Umbilical cord (tissue), 2 donors: ENCODE measurements around the gene C10orf90. TPM values are rescaled to one million over a fixed set of nuclear protein-coding genes. Genes with fewer than 3 reads are reported as not detected.
A peak's percentile ranks its signal among the peaks of the same experiment; 100 is the strongest.

ENCODE experiments used
- DNase-seq: peaks from one replicate; pipeline ENCODE4 v3.0.0-alpha.2; 2015; ENCODE audit warnings: low spot score
- total RNA-seq: library from RNA; depleted of rRNA; stranded (reverse); fragments of >200 nt; gene quantifications from one replicate; pipeline ENCODE4 v1.2.3, GENCODE V29; 2014; ENCODE audit warnings: low replicate concordance; ENCODE audit not compliant: insufficient read depth

Gene C10orf90
- total RNA-seq, 1 donor from 2014 or later = 3.6 TPM

- DNase-seq = no peak
These were observed 121.1 kb downstream of the C10orf90 start for GRCh38 chr10:126549344-126549743.

GRCh38 chr10:126544565-126544964 lies 125.9 kb downstream of the C10orf90 start:
- DNase-seq = no peak

- DNase-seq = no peak
These were observed 131.9 kb downstream of the C10orf90 start for GRCh38 chr10:126538439-126539135.

- no peak for DNase-seq
These were observed 133.8 kb downstream of the C10orf90 start for GRCh38 chr10:126536656-126537055.

GRCh38 chr10:126536148-126536547 lies 134.3 kb downstream of the C10orf90 start:
- DNase-seq = peak; percentile 23

DNA sequence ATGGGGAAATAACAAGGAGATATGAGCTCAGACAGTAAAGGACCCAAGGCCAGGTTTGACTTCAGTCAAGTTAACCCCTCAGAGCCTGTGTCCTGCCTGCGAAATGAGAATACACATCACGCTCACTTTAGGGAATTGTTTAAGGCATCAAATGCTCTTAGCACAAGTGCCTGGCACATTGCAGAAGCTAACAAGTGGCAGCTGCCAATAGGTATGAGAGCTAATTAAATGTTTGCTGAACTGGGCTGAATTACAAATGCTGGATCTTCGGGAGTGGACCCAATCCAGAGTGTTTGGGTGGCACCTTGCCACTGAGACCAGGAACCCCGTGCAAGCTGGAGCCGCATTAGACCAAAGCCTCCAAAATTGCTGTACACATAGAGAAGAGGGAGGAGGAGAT lies 136.8 kb downstream of the C10orf90 start:
- no peak for DNase-seq

DNA sequence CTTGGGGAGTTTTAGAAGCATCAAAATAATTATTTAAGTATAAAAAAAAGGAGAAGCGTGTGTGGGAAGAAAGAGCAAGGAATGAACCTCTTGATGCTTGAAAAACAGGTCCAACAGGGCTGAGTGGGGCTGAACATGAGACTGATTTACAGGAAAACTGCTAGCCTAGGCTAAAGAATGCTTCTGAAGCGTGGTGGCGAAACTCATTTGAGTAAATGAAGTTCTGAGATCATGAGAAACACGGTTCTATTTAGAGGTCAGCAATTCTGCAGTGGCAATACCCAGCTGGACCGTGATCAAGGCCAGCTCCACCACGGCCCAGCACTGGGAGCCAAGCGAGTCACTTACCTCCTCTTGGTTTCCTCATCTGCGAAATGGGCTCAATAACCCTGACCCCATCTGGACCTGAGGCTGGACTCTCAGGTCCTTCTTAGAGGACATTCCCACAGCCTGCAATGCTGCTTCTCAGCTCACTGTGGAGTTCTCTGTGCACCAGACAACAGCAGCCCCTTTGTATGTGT lies 142.1 kb downstream of the C10orf90 start:
- no peak for DNase-seq

GRCh38 chr10:126527645-126528314 lies 142.7 kb downstream of the C10orf90 start:
- no peak for DNase-seq

- no peak for DNase-seq
These were observed 145.2 kb downstream of the C10orf90 start for GRCh38 chr10:126525326-126525725.

DNA sequence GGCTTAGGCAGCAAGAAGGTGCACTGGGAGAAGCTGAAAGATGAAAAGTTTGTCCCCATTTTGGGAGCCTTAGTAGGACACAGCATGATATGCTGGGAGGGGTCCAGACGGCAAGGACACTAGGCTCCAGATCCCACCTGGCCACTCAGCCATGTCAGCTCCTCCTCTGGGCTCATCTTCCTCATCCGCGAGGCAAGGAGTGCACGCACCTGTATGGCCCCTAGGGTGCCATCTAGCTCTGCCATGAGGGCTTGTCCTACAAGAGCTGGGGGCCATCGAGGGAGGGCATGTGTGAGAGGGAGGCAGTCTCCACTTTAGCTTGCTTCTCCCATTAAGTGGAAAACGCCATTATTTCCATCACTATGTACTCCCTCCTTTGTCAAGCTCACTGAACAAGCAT lies 146.0 kb downstream of the C10orf90 start:
- DNase-seq = no peak

DNA sequence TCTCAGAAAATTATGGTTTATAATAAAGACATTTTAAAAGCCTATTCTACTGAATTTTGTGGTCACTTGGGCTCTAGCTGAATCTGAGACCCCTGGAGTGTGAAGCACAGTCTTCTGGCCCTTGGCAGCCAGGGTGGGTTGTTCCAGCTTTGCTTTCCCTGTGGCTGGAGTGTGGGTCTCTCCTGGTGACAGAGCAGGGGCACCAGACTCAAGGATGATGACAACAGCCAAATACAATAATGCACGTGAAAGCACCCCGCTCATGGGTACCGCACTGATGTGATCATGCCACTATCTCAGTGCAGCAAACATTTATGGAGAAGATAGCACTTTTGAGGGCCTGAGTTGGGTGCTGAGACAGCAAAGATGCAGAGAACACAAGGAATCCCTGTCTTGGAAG lies 147.4 kb downstream of the C10orf90 start:
- no peak for DNase-seq

GRCh38 chr10:126521399-126521798 lies 149.1 kb downstream of the C10orf90 start:
- DNase-seq = no peak

- DNase-seq = no peak
These were observed 149.7 kb downstream of the C10orf90 start for GRCh38 chr10:126520751-126521317.

DNA sequence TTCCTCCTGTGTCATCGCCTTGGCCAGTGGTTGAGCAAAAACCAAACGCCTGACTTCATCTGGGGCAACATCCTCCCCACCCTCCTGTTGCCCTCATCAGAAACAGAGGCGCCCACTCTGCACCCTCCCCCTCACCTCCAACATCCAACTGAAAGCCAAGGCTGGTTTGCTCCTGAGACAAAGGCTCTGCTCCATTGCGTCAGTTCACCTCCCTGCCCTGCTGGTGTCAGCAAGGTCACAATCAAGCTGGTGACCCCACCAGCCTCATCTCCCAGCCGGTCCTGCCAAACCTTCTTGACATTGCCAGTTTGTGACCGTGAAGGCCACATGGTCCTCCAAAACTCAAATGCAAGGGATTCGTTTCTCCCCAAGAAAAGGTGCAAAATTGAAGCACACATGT lies 150.5 kb downstream of the C10orf90 start:
- DNase-seq = no peak

- no peak for DNase-seq
These were observed 151.3 kb downstream of the C10orf90 start for GRCh38 chr10:126519185-126519584.

DNA sequence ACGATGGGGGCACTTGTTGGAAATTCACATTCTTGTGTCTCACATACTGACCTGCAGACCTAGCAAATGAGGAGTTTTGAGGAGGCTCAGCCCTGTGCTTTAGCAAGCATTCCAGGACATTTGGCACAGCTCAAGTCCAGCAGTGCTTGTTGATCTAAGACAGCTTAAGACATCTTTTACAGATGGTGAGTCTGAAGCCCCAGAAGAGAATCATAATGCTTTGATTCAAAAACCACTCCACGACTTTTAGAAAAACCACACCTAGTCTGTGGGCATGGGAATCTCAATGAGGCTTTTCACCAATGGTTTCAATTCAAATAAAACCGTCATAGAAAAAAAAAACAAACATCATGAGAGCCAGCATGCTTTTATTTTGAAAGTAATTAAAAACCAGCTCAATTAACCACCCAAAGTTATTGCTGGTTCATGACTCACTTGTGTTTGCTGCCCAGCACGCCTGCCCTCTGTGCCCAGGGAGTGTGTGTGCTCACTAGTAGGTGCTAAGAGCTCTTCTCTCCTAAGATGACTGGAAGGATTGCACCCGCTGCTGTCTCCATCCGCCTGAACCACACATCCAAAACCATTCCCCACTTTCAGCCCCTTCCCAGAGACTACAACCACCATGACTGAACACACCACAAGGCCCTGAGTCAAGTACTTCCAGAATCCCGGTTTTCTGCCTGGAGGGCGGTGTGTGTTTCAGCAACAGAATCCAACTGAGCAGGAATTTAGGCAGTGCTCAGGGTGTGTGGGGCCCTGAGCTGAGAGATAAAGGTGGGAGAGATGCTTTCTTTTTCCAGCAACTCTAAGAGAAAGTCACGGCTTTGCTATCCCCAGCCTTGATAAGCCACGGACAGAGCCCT lies 152.0 kb downstream of the C10orf90 start:
- DNase-seq = peak; percentile 47

- DNase-seq = no peak
These were observed 154.0 kb downstream of the C10orf90 start for GRCh38 chr10:126516515-126516914.

GRCh38 chr10:126511917-126512479 lies 158.5 kb downstream of the C10orf90 start:
- no peak for DNase-seq

- no peak for DNase-seq
These were observed 161.3 kb downstream of the C10orf90 start for GRCh38 chr10:126509182-126509581.

DNA sequence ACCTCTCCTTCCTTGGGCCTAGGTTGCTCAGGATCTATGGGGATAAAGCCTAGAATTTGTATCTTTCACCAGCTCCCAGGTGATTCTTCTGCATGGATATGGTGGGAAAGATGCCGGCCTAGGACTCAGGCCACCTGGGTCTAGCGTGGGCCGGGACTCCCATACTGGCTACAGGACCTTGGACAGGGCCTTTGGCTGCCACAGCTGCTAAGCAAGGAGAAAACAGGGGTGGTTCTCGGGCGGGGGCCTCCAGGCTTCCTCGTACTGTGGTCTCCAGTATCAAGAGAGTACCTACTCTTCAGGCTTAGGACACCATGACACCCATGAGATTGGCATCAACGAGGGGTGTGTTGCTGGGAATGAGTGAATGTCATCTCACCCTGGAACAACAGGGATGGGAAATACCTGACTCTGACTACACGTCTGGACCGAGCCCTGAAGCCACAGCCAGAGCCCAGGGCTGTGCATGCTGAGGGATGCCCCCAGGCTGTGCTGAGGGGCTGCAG lies 161.9 kb downstream of the C10orf90 start:
- DNase-seq = no peak

DNA sequence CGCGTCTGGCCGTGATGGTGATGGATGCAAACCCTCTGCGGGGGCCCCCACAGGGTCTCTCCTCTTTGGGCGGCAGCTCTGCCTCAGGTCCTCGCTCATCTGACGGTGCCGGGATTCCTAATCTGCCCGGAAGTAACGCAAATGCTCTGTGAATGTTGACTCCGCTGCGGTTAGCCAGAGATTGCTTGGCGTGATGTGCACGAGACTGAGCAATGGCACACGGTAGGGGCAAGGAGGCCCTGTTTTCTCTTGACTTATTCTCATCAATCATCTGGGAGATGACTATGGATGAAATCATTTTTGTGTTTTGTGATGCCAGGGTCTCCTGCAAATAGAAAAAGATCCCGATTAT lies 165.8 kb downstream of the C10orf90 start:
- DNase-seq = no peak
